Measurements from ENCODE around the gene CNR2. TPM values are rescaled to one million over a fixed set of nuclear protein-coding genes. Genes with fewer than 3 reads are reported as not detected.
"Not testable (repeated sequence)": the region's sequence is repeated elsewhere in the genome, so short reads cannot be mapped to it uniquely, and the experiment has no call there.

The CNR2 gene
- polyA plus RNA-seq, 3 donors: 0.03 to 0.12 (median 0.11) TPM

DNA sequence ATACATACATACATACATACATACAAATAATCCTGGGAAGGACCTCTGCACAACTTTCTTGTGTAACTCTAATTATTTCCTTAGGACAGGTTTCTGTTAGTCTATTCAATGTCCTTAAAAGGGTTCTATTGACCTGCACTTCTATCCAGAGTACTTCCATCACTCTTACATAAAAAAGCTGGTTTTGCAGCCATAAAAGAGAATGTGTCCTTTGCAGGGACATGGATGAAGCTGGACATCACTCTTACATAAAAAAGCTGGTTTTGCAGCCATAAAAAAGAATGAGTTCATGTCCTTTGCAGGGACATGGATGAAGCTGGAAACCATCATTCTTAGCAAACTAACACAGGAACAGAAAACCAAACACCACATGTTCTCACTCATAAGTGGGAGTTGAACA lies 61.8 kb downstream of the CNR2 start:
- H3K4me1 ChIP-seq (ENCODE audit: control insufficient read depth in 1 of 2, insufficient read depth in 2 of 2, low read length in 2 of 2); H3K4me3 ChIP-seq (replicated peaks in 1 of 3; ENCODE audit: low read depth in 2 of 3, low read length in 3 of 3); H3K27ac ChIP-seq (ENCODE audit: low read depth in 1 of 2, low read length in 2 of 2); H2AFZ ChIP-seq (ENCODE audit: insufficient read depth, low read depth, low read length, poor library complexity, severe bottlenecking); H3K27me3 Mint-ChIP-seq (ENCODE audit: low read depth in 3 of 3); DNase-seq; H3K27me3 ChIP-seq (ENCODE audit: control insufficient read depth in 2 of 2, insufficient read depth in 2 of 2, low read length in 2 of 2); H3K9ac ChIP-seq (ENCODE audit: insufficient read depth, low read length, poor library complexity, severe bottlenecking); H3K79me2 ChIP-seq (ENCODE audit: insufficient read depth, low read length); H3K9me3 ChIP-seq (replicated peaks in 1 of 2; ENCODE audit: control insufficient read depth in 1 of 2, insufficient read depth in 1 of 2, low read length in 2 of 2); H3K4me3 Mint-ChIP-seq; H3K4me1 Mint-ChIP-seq; H4K20me1 ChIP-seq (ENCODE audit: insufficient read depth, low read length); intact Hi-C loops (cut with micrococcal nuclease); H3K27ac Mint-ChIP-seq; H3K4me2 ChIP-seq (replicated peaks; ENCODE audit: extremely low read depth, low read length, poor library complexity, severe bottlenecking): not testable (repeated sequence)
- peaks cover 54 to 72% of the 10 kb centered on the region in 2 donors for H3K36me3 Mint-ChIP-seq
- peaks cover 5 to 20% (median 10%) of the 10 kb centered on the region in 7 donors for H3K9me3 Mint-ChIP-seq
- H3K36me3 ChIP-seq (replicated peaks in 1 of 2; ENCODE audit: control insufficient read depth in 1 of 2, insufficient read depth in 2 of 2, low read length in 2 of 2): peaks cover 39 to 66% of the 10 kb centered on the region in 2 donors

DNA sequence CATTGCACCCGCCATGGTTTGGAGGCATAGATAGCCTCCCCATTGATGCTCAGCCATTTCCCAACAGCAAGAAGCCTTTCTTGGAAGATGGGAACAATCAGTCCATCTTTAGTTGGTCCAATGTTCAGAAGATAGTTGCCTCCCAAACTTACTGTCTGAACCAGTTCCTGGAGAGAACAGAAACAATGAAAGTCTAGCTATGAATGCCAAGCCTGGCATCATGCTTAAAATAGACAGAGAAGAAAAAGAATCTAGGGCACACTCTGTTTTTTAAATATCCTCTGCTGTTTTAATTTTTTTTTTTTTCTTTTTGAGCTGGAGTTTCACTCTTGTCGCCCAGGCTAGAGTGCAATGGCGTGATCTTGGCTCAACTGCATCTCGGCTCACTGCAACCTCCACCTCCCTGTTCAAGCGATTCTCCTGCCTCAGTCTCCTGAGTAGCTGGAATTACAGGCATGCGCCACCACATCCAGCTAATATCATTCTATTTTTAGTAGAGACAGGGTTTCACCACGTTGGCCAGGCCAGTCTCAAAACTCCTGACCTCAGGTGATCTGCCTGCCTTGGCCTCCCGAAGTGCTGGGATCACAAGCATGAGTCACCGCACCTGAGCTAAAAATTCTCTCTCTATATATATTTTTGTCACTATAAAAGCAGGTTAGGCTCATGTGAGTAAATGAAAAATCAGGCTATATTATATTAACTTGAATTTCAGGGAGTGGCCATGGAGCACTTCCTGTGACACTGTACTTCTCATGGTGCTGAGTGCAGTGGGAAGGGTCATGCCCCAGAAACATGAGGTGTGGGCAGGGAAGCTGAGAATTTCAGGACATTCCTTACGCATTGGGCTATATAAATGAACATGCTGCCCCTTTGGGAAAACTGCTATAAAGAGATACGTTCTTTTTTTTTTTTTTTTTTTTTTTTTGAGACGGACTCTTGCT lies 64.2 kb downstream of the CNR2 start:
- Histone ChIP-seq H2AFZ (ENCODE audit: insufficient read depth, low read depth, low read length, poor library complexity, severe bottlenecking) (no peak overlapping the region), H3K9ac (ENCODE audit: insufficient read depth, low read length, poor library complexity, severe bottlenecking) (no peak overlapping the region), H3K4me2 (replicated peaks; ENCODE audit: extremely low read depth, low read length, poor library complexity, severe bottlenecking) (no peak overlapping the region), H3K4me3 (replicated peaks in 1 of 3; ENCODE audit: low read depth in 2 of 3, low read length in 3 of 3) (no peak overlapping the region), H3K27me3 (ENCODE audit: control insufficient read depth in 2 of 2, insufficient read depth in 2 of 2, low read length in 2 of 2) (no peaks in the 10 kb centered on the region), H3K79me2 (ENCODE audit: insufficient read depth, low read length) (no peaks in the 10 kb centered on the region), H3K4me1 (ENCODE audit: control insufficient read depth in 1 of 2, insufficient read depth in 2 of 2, low read length in 2 of 2) (no peaks in the 10 kb centered on the region), H4K20me1 (ENCODE audit: insufficient read depth, low read length) (no peaks in the 10 kb centered on the region), H3K27ac (ENCODE audit: low read depth in 1 of 2, low read length in 2 of 2) (no peak overlapping the region), H3K9me3 (replicated peaks in 1 of 2; ENCODE audit: control insufficient read depth in 1 of 2, insufficient read depth in 1 of 2, low read length in 2 of 2) (peaks cover 0 to 5% of the 10 kb centered on the region in 2 donors), H3K36me3 (replicated peaks in 1 of 2; ENCODE audit: control insufficient read depth in 1 of 2, insufficient read depth in 2 of 2, low read length in 2 of 2) (peaks cover 43 to 67% of the 10 kb centered on the region in 2 donors)
- H3K4me1 Mint-ChIP-seq: no peaks in the 10 kb centered on the region
- intact Hi-C loops (cut with micrococcal nuclease): no loop called here
- 100% methylated on average over 1 of the region's 12 CpGs for WGBS (ENCODE audit: insufficient coverage)
- DNase-seq: no peak
- H3K27ac Mint-ChIP-seq: no peak overlapping the region
- H3K36me3 Mint-ChIP-seq: peaks cover 47 to 73% of the 10 kb centered on the region in 2 donors
- peaks cover 5 to 20% (median 10%) of the 10 kb centered on the region in 7 donors for H3K9me3 Mint-ChIP-seq
- no peak for TF ChIP-seq CTCF (IDR thresholded peaks at IDR 0.05)
- no peaks in the 10 kb centered on the region for H3K27me3 Mint-ChIP-seq (ENCODE audit: low read depth in 3 of 3)
- H3K4me3 Mint-ChIP-seq: no peak overlapping the region

DNA sequence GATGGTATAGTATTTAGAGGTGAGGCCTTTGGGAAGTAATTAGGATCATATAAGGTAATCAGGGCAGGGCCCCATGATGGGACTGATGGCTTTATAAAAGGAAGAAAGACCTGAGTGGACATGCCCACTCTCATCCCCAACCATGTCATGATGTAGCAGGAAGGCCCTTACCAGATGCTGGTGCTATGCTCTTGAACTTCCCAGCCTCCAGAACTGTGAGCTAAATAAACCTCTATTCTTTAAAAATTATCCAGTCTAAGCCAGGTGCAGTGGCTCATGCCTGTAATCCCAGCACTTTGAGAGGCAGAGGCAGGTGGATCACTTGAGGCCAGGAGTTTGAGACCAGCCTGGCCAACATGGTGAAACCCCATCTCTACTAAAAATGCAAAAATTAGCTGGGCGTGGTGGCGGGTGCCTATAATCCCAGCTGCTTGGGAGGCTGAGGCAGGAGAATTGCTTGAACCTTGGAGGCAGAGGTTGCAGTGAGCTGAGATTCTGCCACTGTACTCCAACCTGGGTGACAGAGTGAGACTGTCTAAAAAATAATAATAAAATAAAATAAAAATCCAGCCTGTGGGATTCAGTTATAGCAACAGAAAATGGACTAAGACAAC lies 65.6 kb downstream of the CNR2 start:
- H3K4me3 ChIP-seq (replicated peaks in 1 of 3; ENCODE audit: low read depth in 2 of 3, low read length in 3 of 3); H2AFZ ChIP-seq (ENCODE audit: insufficient read depth, low read depth, low read length, poor library complexity, severe bottlenecking); DNase-seq; H3K4me1 Mint-ChIP-seq; H3K4me3 Mint-ChIP-seq; H3K4me1 ChIP-seq (ENCODE audit: control insufficient read depth in 1 of 2, insufficient read depth in 2 of 2, low read length in 2 of 2); H3K79me2 ChIP-seq (ENCODE audit: insufficient read depth, low read length); H3K27ac Mint-ChIP-seq; H3K27ac ChIP-seq (ENCODE audit: low read depth in 1 of 2, low read length in 2 of 2); intact Hi-C loops (cut with micrococcal nuclease); H3K27me3 Mint-ChIP-seq (ENCODE audit: low read depth in 3 of 3); H3K4me2 ChIP-seq (replicated peaks; ENCODE audit: extremely low read depth, low read length, poor library complexity, severe bottlenecking); H4K20me1 ChIP-seq (ENCODE audit: insufficient read depth, low read length); H3K27me3 ChIP-seq (ENCODE audit: control insufficient read depth in 2 of 2, insufficient read depth in 2 of 2, low read length in 2 of 2); H3K9ac ChIP-seq (ENCODE audit: insufficient read depth, low read length, poor library complexity, severe bottlenecking); H3K9me3 ChIP-seq (replicated peaks in 1 of 2; ENCODE audit: control insufficient read depth in 1 of 2, insufficient read depth in 1 of 2, low read length in 2 of 2): not testable (repeated sequence)
- peaks cover 46 to 74% of the 10 kb centered on the region in 2 donors for H3K36me3 Mint-ChIP-seq
- peaks cover 43 to 73% of the 10 kb centered on the region in 2 donors for H3K36me3 ChIP-seq (replicated peaks in 1 of 2; ENCODE audit: control insufficient read depth in 1 of 2, insufficient read depth in 2 of 2, low read length in 2 of 2)
- no CpG with 5 or more reads among the region's 2 CpGs for WGBS (ENCODE audit: insufficient coverage)
- H3K9me3 Mint-ChIP-seq: peaks cover 3 to 20% (median 9%) of the 10 kb centered on the region in 7 donors
